Stimulated activated CD8-positive, alpha-beta memory T cell treated with anti-CD3 and anti-CD28 coated beads, Interleukin-4, amount 100 ng/mL, for 1 hour (primary cell): Measurements from ENCODE around the gene CFHR5.
"Not testable (repeated sequence)": the region's sequence is repeated elsewhere in the genome, so short reads cannot be mapped to it uniquely, and the experiment has no call there.

Experiments
- DNase-seq, 2 donors: peaks; one replicate each; pipeline ENCODE4 v3.0.0-alpha.2; 2020; ENCODE audit warnings: low read depth in 2 of 2, low spot score in 1 of 2

Gene CFHR5

DNA sequence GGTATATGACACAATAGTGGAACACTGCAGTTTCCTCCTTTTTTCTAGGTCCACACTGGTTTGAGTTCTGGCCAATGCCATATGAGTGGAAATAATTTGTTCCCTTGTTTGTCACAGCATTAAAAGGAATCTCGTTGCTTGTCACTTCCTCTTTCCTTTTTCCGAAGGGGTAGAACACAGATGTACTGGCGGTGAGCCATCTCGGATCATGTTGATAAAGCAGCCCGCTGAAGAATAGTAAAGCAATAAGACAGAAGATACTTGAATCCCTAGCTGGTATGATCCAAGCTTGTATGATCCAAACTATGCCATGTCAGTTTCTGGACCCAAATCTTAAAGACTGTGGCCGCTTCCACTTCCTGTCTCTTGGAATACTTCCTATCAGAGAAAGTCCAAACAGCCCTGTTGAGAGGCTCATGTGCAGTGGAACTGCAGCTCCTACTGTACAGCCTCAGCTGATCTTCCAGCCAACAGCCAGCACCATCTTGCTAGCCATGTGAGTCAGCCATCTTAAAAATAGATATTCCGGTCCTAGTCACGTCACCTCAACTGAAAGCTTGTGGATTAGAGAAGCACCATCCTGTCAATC, 40.3 kb downstream of the CFHR5 start:
- DNase-seq, result no peak

GRCh38 chr1:197021716-197022115, 44.4 kb downstream of the CFHR5 start:
- no peak for DNase-seq

GRCh38 chr1:197024460-197024859, 47.1 kb downstream of the CFHR5 start:
- no peak for DNase-seq

GRCh38 chr1:197027359-197027758, 50.0 kb downstream of the CFHR5 start:
- no peak for DNase-seq

GRCh38 chr1:197029749-197030148, 52.4 kb downstream of the CFHR5 start:
- no peak for DNase-seq

- DNase-seq, result not testable (repeated sequence)
Measured at GRCh38 chr1:197034631-197035339, 57.4 kb downstream of the CFHR5 start.

DNA sequence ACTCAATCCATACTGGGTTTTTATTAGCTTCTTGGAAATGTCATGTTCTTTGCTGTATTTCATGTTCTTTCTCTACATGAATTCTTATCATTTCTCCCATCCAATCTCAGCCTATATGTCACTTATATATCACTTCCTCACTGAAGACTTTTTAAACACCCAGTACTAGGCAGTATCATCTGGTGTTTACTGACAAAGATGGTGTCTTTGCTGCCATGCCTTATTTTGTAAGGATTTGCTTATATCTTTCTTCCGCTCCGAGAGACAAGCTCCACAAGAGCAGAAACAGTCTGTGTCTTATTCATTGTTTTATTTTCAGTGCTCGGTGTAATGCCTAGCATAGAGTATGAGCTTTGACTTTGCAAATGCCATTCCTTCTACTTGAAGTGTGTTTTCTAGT, 59.5 kb downstream of the CFHR5 start:
- DNase-seq, result no peak

DNA sequence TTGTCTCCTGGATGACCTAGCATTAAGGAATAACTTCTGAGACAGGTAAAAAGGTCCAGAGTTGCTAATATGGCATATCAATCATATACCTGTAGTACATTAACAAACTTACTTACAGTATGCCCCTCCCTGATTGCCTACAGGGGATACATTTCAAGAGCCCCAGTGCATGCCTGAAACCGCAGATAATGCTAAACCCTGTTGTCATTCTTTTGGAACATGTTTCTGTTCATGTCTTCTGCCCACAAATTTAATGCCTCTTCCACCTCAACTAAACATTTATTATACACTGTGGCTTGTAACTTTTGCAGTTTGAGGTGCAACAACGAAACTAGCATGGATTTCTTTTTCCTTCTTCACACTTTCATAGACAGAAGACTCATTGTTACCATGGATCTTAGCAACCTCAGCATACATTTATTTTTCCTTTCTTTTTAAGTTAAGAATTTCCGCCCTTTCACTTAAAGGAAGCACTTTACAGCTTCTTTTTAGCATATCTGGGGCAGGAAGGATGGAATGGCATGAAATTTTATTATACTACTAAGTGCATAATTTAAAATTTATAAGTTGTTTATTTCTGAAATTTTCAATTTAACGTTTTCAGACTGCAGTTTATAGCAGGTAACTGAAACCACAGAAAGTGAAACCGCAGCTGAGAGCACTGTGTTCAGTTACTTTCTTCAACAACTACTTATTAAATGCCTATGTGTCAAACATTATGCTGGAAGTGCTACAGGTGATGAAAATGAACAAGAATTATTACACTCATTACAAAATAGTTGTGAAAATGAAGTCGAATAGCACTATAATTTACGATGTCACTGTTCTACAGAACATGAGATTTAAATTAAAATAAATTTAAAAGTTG, 64.4 kb downstream of the CFHR5 start:
- DNase-seq, result no peak

DNA sequence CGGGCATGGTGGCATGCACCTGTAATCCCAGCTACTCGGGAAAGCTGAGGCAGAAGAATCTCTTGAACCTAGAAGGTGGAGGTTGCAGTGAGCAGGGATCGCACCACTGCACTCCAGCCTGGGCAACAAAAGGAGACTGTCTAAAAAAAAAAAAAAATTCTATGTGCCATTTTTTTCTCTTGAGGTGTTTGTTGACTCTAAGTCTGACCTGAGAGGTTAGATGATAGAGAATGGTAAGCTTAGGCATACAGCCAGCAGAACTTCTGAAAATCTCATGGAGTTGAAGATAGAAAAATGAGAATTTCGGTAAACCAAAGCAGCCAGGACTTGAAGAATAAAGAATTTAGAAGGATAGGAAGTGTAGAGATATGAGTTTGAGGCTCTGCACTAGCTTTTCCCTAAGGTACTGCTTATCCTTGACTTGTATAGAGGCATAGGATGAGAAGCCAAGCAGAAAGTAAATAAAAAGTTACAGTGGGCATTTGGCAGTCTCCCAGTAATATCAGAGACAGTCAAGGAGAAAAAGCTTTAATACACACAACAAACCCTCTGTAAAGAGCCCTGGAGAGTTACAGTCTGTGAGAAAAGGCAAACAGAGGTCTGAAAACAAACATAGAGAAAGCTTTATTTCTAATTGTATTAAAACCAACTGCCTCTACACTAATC, 65.5 kb downstream of the CFHR5 start:
- DNase-seq, result no peak

GRCh38 chr1:197049100-197049499, 71.7 kb downstream of the CFHR5 start:
- DNase-seq, result no peak
